SK-N-SH (cell line): Measurements from ENCODE around the gene GPRASP2. TPM values are rescaled to one million over a fixed set of nuclear protein-coding genes. Genes with fewer than 3 reads are reported as not detected.

Experiments
- CTCF ChIA-PET: fragments of 300-600, 350-600 bp; formaldehyde crosslinking; extraction: SDS; loops from one replicate; lab custom pipeline; 2021; lab: Yijun Ruan, JAX
- POLR2A ChIA-PET: fragments of 350-600 bp; sonication (Branson Sonifier 250); formaldehyde crosslinking; extraction: SDS; loops from one replicate; lab custom pipeline; 2020; ENCODE audit warnings: antibody characterized with exemption, inconsistent platforms; lab: Yijun Ruan, JAX
- DNase-seq: peaks from one replicate; pipeline ENCODE4 v3.0.0; 2012
- H2AFZ ChIP-seq: fragments of 200-600 bp; sonication (generic); 2 replicates; pipeline ENCODE4 v1.8.1; 2016; ENCODE audit warnings: antibody characterized with exemption, mild to moderate bottlenecking, low read depth
- H3F3A ChIP-seq: fragments of 200-600 bp; sonication (generic); replicated peaks from 2 replicates; pipeline ENCODE3; 2016; ENCODE audit warnings: antibody characterized with exemption, mild to moderate bottlenecking; ENCODE audit not compliant: insufficient read depth
- H3K27ac ChIP-seq, 2 experiments: fragments of 200-500 bp in 1 of 2; fragments of 200-600 bp in 1 of 2; sonication (Bioruptor generic) in 1 of 2; sonication (generic), shearing (Covaris generic) in 1 of 2; 2 replicates each; pipeline versions ENCODE4 v1.5.1 to v1.6.1; 2014 to 2016; ENCODE audit warnings: low read depth in 2 of 2, inconsistent platforms in 1 of 2, low read length in 1 of 2, mild to moderate bottlenecking in 1 of 2, mixed read lengths in 1 of 2
- H3K27me3 ChIP-seq: fragments of 200-600 bp; sonication (generic), shearing (Covaris generic); 2 replicates; pipeline ENCODE4 v1.6.1; 2016; ENCODE audit warnings: mixed run types; ENCODE audit not compliant: insufficient read depth
- H3K36me3 ChIP-seq, 2 experiments: fragments of 200-500 bp in 1 of 2; fragments of 200-600 bp in 1 of 2; sonication (Bioruptor generic) in 1 of 2; sonication (generic) in 1 of 2; replicated peaks in 1 of 2; 2 replicates each; pipeline versions ENCODE3 to v1.5.1; 2014 to 2016; ENCODE audit warnings: low read length in 1 of 2, mild to moderate bottlenecking in 1 of 2; ENCODE audit not compliant: insufficient read depth in 2 of 2, control insufficient read depth in 1 of 2
- H3K4me1 ChIP-seq, 2 experiments: fragments of 200-500 bp in 1 of 2; fragments of 200-600 bp in 1 of 2; sonication (Bioruptor generic) in 1 of 2; sonication (generic), shearing (Covaris generic) in 1 of 2; 2 replicates each; pipeline versions ENCODE4 v1.5.1 to v1.6.1; 2014 to 2016; ENCODE audit warnings: low read depth in 1 of 2, low read length in 1 of 2, mixed run types in 1 of 2; ENCODE audit not compliant: insufficient read depth in 2 of 2, control insufficient read depth in 1 of 2
- H3K4me2 ChIP-seq: fragments of 200-600 bp; sonication (generic), shearing (Covaris generic); 2 replicates; pipeline ENCODE4 v1.6.1; 2017; ENCODE audit warnings: mixed run types
- H3K4me3 ChIP-seq, 2 experiments: fragments of 200-500 bp in 1 of 2; fragments of 200-600 bp in 1 of 2; sonication (Bioruptor generic) in 1 of 2; sonication (generic), shearing (Covaris generic) in 1 of 2; 2 replicates each; pipeline versions ENCODE4 v1.5.1 to v1.8.1; 2014 to 2016; ENCODE audit warnings: low read depth in 2 of 2, inconsistent platforms in 1 of 2, low read length in 1 of 2, mild to moderate bottlenecking in 1 of 2, mixed read lengths in 1 of 2, moderate library complexity in 1 of 2
- H3K79me2 ChIP-seq: fragments of 200-600 bp; sonication (generic); 2 replicates; pipeline ENCODE4 v1.8.1; 2017; ENCODE audit warnings: mild to moderate bottlenecking; ENCODE audit not compliant: insufficient read depth
- H3K9ac ChIP-seq: fragments of 200-600 bp; sonication (generic); 2 replicates; pipeline ENCODE4 v1.6.1; 2017; ENCODE audit warnings: mixed run types
- H3K9me2 ChIP-seq: fragments of 200-600 bp; sonication (generic); 2 replicates; pipeline ENCODE4 v1.6.1; 2017; ENCODE audit warnings: mixed run types
- H3K9me3 ChIP-seq: fragments of 200-600 bp; sonication (generic); 2 replicates; pipeline ENCODE4 v1.6.1; 2017; ENCODE audit warnings: mixed run types, mild to moderate bottlenecking, moderate library complexity
- H4K20me1 ChIP-seq: fragments of 200-600 bp; sonication (generic); 2 replicates; pipeline ENCODE4 v1.6.1; 2017; ENCODE audit warnings: mild to moderate bottlenecking, mixed run types; ENCODE audit not compliant: insufficient read depth
- EP300 ChIP-seq, 2 experiments: IDR thresholded peaks; 2 replicates each; pipeline versions ENCODE4 v1.4.0 to v1.6.1; 2012; ENCODE audit warnings: borderline replicate concordance in 1 of 2, low read depth in 1 of 2, low read length in 1 of 2
- EZH2phosphoT487 ChIP-seq: fragments of 200-600 bp; sonication (generic); IDR thresholded peaks from 2 replicates; pipeline ENCODE4 v1.6.1; 2017; ENCODE audit warnings: low read depth, mixed run types, mild to moderate bottlenecking, antibody characterized with exemption, moderate library complexity, borderline replicate concordance
- FOSL2 ChIP-seq: IDR thresholded peaks from 2 replicates; pipeline ENCODE4 v1.4.0; 2012; ENCODE audit warnings: low read depth, mild to moderate bottlenecking, moderate library complexity, borderline replicate concordance
- FOXJ3 ChIP-seq: sonication (generic); formaldehyde crosslinking; IDR thresholded peaks from 2 replicates; pipeline ENCODE4 v1.5.1; 2020; ENCODE audit warnings: mild to moderate bottlenecking, missing genetic modification reagents
- FOXM1 ChIP-seq: IDR thresholded peaks from 2 replicates; pipeline ENCODE4 v1.4.0; 2012; ENCODE audit warnings: low read depth, mild to moderate bottlenecking
- GABPA ChIP-seq: IDR thresholded peaks from 2 replicates; pipeline ENCODE4 v1.4.0; 2012; ENCODE audit warnings: low read depth, mild to moderate bottlenecking
- MAX ChIP-seq: IDR thresholded peaks from 2 replicates; pipeline ENCODE4 v1.4.0; 2012; ENCODE audit warnings: low read depth
- MEF2A ChIP-seq: IDR thresholded peaks from 2 replicates; pipeline ENCODE4 v1.4.0; 2012; ENCODE audit warnings: low read depth, borderline replicate concordance
- RCOR1 ChIP-seq: fragments of 150-350 bp; IDR thresholded peaks from 2 replicates; pipeline ENCODE4 v1.6.1; 2017; ENCODE audit warnings: antibody characterized with exemption, low read length
- RFX5 ChIP-seq: IDR thresholded peaks from 2 replicates; pipeline ENCODE4 v1.6.1; 2012; ENCODE audit warnings: mild to moderate bottlenecking, improper control_type of control experiment, low read length
- SIN3A ChIP-seq: IDR thresholded peaks from 2 replicates; pipeline ENCODE4 v1.6.1; 2012; ENCODE audit warnings: low read depth, mild to moderate bottlenecking, low read length, moderate library complexity, borderline replicate concordance
- USF1 ChIP-seq: IDR thresholded peaks from 2 replicates; pipeline ENCODE4 v1.4.0; 2012; ENCODE audit warnings: low read depth, borderline replicate concordance
- YY1 ChIP-seq: IDR thresholded peaks from 2 replicates; pipeline ENCODE4 v1.4.0; 2012; ENCODE audit warnings: low read depth, mild to moderate bottlenecking
- polyA plus RNA-seq, 3 experiments: library from polyadenylated mRNA; depleted of rRNA; stranded (reverse); fragments of >200 nt; gene quantifications; 2 replicates each; pipeline ENCODE4 v1.2.3, GENCODE V29; 2012
- TF ChIP-seq, protein P1 (sequence below): fragments of 200-600 bp; sonication (generic); IDR thresholded peaks from 2 replicates; pipeline ENCODE4 v1.6.1; 2017; ENCODE audit warnings: antibody characterized with exemption, mild to moderate bottlenecking, moderate library complexity
- TF ChIP-seq, protein P2 (sequence below): fragments of 150-350 bp; IDR thresholded peaks from 2 replicates; pipeline ENCODE4 v1.6.1; 2017; ENCODE audit warnings: antibody characterized with exemption, low read length, low read depth, borderline replicate concordance

The GPRASP2 gene
- polyA plus RNA-seq, 1 of the 3 experiments (the other 2 are of a cell fraction), result 12.3 TPM

DNA sequence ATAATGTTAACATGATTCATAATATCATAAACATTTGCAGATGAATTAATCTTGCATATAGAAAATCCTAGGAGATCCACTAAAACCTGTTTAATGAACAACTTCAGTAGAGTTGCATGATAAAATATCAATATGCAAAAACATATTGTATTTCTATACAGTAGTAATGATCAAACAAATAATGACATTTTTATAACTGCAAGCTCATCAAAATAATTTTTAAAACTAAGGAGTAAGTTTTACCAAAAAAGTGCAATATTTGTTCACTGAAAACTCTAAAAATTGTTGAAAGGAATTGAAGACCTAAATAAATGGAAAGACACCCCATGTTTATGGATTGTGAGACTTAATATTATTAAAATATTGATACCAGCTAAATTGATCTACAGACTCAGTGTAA lies 15.9 kb upstream of the GPRASP2 start:
- 0 out of 2 replicates have a peak, but pooled peaks cover 2% of the 10 kb centered on the region for H3K9me2 ChIP-seq
- ChIA-PET POLR2A (no interaction called here), CTCF (interaction anchor here (0.7 kb wide), 1 partner anchor 987 kb away, joined by 3 read pairs; no protein-coding TSS in a partner anchor)
- H2AFZ ChIP-seq, result no peak overlapping the region
- no peaks in the 10 kb centered on the region for H3K79me2 ChIP-seq
- no peaks in the 10 kb centered on the region for H3F3A ChIP-seq
- no peaks in the 10 kb centered on the region for H3K9me3 ChIP-seq
- TF ChIP-seq EP300 (IDR thresholded peaks at IDR 0.05; ENCODE audit: borderline replicate concordance in 1 of 2, low read depth in 1 of 2, low read length in 1 of 2) (no peak), FOXJ3 (CRISPR knock-in tag) (no peak), GABPA (no peak), FOSL2 (no peak), RFX5 (no peak), EZH2phosphoT487 (no peak), USF1 (no peak), RCOR1 (no peak), MEF2A (no peak), SIN3A (no peak), YY1 (no peak), FOXM1 (no peak), MAX (no peak)
- TF ChIP-seq, protein P1, sequence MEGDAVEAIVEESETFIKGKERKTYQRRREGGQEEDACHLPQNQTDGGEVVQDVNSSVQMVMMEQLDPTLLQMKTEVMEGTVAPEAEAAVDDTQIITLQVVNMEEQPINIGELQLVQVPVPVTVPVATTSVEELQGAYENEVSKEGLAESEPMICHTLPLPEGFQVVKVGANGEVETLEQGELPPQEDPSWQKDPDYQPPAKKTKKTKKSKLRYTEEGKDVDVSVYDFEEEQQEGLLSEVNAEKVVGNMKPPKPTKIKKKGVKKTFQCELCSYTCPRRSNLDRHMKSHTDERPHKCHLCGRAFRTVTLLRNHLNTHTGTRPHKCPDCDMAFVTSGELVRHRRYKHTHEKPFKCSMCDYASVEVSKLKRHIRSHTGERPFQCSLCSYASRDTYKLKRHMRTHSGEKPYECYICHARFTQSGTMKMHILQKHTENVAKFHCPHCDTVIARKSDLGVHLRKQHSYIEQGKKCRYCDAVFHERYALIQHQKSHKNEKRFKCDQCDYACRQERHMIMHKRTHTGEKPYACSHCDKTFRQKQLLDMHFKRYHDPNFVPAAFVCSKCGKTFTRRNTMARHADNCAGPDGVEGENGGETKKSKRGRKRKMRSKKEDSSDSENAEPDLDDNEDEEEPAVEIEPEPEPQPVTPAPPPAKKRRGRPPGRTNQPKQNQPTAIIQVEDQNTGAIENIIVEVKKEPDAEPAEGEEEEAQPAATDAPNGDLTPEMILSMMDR, result no peak
- TF ChIP-seq, protein P2, sequence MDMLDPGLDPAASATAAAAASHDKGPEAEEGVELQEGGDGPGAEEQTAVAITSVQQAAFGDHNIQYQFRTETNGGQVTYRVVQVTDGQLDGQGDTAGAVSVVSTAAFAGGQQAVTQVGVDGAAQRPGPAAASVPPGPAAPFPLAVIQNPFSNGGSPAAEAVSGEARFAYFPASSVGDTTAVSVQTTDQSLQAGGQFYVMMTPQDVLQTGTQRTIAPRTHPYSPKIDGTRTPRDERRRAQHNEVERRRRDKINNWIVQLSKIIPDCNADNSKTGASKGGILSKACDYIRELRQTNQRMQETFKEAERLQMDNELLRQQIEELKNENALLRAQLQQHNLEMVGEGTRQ, result no peak
- H3K36me3 ChIP-seq, result peaks cover 0 to 5% of the 10 kb centered on the region in 2 experiments
- no peak overlapping the region for H3K4me3 ChIP-seq
- H3K4me1 ChIP-seq, result no peaks in the 10 kb centered on the region
- no peak overlapping the region for H3K27ac ChIP-seq
- H3K27me3 ChIP-seq, result no peaks in the 10 kb centered on the region
- H3K9ac ChIP-seq, result no peak overlapping the region
- no peak for DNase-seq
- H3K4me2 ChIP-seq, result no peak overlapping the region
- H4K20me1 ChIP-seq, result no peaks in the 10 kb centered on the region
